OCI-LY1 (cell line): ENCODE data around the gene ACSL6.

Source experiments
- H2AFZ ChIP-seq: fragments of 200-600 bp; sonication (generic), shearing (Covaris generic); 2 replicates; pipeline ENCODE4 v1.6.0; 2014; ENCODE audit warnings: antibody characterized with exemption, mild to moderate bottlenecking, low read length
- H3F3A ChIP-seq: fragments of 200-600 bp; sonication (generic), shearing (Covaris generic); 2 replicates; pipeline ENCODE4 v1.6.0; 2014; ENCODE audit warnings: mild to moderate bottlenecking, antibody characterized with exemption, low read length, moderate library complexity; ENCODE audit not compliant: insufficient read depth
- H3K27ac ChIP-seq: fragments of 200-600 bp; sonication (generic); 2 replicates; pipeline ENCODE4 v1.5.1; 2014; ENCODE audit warnings: low read length, mixed run types, mild to moderate bottlenecking, low read depth; ENCODE audit not compliant: poor library complexity, severe bottlenecking
- H3K27me3 ChIP-seq: fragments of 200-600 bp; sonication (generic); 2 replicates; pipeline ENCODE4 v1.6.0; 2014; ENCODE audit warnings: antibody characterized with exemption, mild to moderate bottlenecking, low read length, moderate library complexity; ENCODE audit not compliant: insufficient read depth
- H3K36me3 ChIP-seq: fragments of 200-600 bp; sonication (generic); 2 replicates; pipeline ENCODE4 v1.6.1; 2014; ENCODE audit warnings: mild to moderate bottlenecking, antibody characterized with exemption, low read length, moderate library complexity, mixed read lengths; ENCODE audit not compliant: insufficient read depth
- H3K4me1 ChIP-seq: fragments of 200-600 bp; sonication (generic); 2 replicates; pipeline ENCODE4 v1.5.1; 2014; ENCODE audit warnings: mild to moderate bottlenecking, low read length, moderate library complexity; ENCODE audit not compliant: insufficient read depth, severe bottlenecking
- H3K4me2 ChIP-seq: fragments of 200-600 bp; sonication (generic), shearing (Covaris generic); 2 replicates; pipeline ENCODE4 v1.6.1; 2014; ENCODE audit warnings: low read length
- H3K4me3 ChIP-seq: fragments of 200-600 bp; sonication (generic); 2 replicates; pipeline ENCODE4 v1.5.1; 2014; ENCODE audit warnings: low read length, low read depth, mild to moderate bottlenecking, mixed read lengths; ENCODE audit not compliant: poor library complexity, severe bottlenecking
- H3K79me2 ChIP-seq: fragments of 200-600 bp; shearing (Covaris generic); 2 replicates; pipeline ENCODE4 v1.6.1; 2016; ENCODE audit warnings: mixed run types, low read length, mixed read lengths; ENCODE audit not compliant: insufficient read depth
- H3K9ac ChIP-seq: fragments of 200-600 bp; sonication (generic), shearing (Covaris generic); 2 replicates; pipeline ENCODE4 v1.6.1; 2014; ENCODE audit warnings: mild to moderate bottlenecking, low read length, mixed read lengths
- H3K9me2 ChIP-seq: fragments of 200-600 bp; sonication (generic), shearing (Covaris generic); 2 replicates; pipeline ENCODE4 v1.6.1; 2014; ENCODE audit warnings: low read depth, mild to moderate bottlenecking, low read length, mixed read lengths
- H3K9me3 ChIP-seq: fragments of 200-600 bp; shearing (Covaris generic); 2 replicates; pipeline ENCODE4 v1.6.1; 2014; ENCODE audit warnings: low read length, mixed read lengths
- H4K20me1 ChIP-seq: fragments of 200-600 bp; sonication (generic), shearing (Covaris generic); 2 replicates; pipeline ENCODE4 v1.6.0; 2016; ENCODE audit warnings: mild to moderate bottlenecking, low read length; ENCODE audit not compliant: insufficient read depth
- CTCF ChIP-seq: fragments of 200-600 bp; sonication (generic), shearing (Covaris generic); IDR thresholded peaks from 2 replicates; pipeline ENCODE4 v1.5.1; 2017; ENCODE audit warnings: mild to moderate bottlenecking, antibody characterized with exemption, low read length, moderate library complexity, mixed read lengths
- EZH2 ChIP-seq: fragments of 200-600 bp; sonication (generic), shearing (Covaris generic); IDR thresholded peaks from 2 replicates; pipeline ENCODE4 v1.8.0; 2017; ENCODE audit warnings: borderline replicate concordance, mixed run types, mild to moderate bottlenecking, antibody characterized with exemption, low read length, moderate library complexity, mixed read lengths

The ACSL6 gene

GRCh38 chr5:131977212-131977604 is 34.2 kb downstream of the ACSL6 start:
- Histone ChIP-seq H3K9me3 (no peaks in the 10 kb centered on the region), H3K9ac (no peak overlapping the region), H3K79me2 (no peaks in the 10 kb centered on the region), H3K4me2 (no peak overlapping the region), H3K9me2 (no peaks in the 10 kb centered on the region), H3K27me3 (no peaks in the 10 kb centered on the region), H3F3A (no peaks in the 10 kb centered on the region), H3K4me3 (no peak overlapping the region), H3K27ac (no peak overlapping the region), H4K20me1 (no peaks in the 10 kb centered on the region), H3K4me1 (no peaks in the 10 kb centered on the region), H3K36me3 (no peaks in the 10 kb centered on the region), H2AFZ (no peak overlapping the region)
- TF ChIP-seq EZH2 (no peak), CTCF (no peak)

GRCh38 chr5:131976414-131977211 is 34.8 kb downstream of the ACSL6 start:
- Histone ChIP-seq H3K4me2 (no peak overlapping the region), H3F3A (no peaks in the 10 kb centered on the region), H3K9me2 (no peaks in the 10 kb centered on the region), H2AFZ (no peak overlapping the region), H3K36me3 (no peaks in the 10 kb centered on the region), H3K27ac (no peak overlapping the region), H3K4me1 (no peaks in the 10 kb centered on the region), H3K79me2 (no peaks in the 10 kb centered on the region), H3K4me3 (no peak overlapping the region), H3K9me3 (no peaks in the 10 kb centered on the region), H3K9ac (no peak overlapping the region), H3K27me3 (no peaks in the 10 kb centered on the region), H4K20me1 (no peaks in the 10 kb centered on the region)
- TF ChIP-seq CTCF (no peak), EZH2 (no peak)

GRCh38 chr5:131974956-131975726 is 36.3 kb downstream of the ACSL6 start:
- no peak for TF ChIP-seq CTCF
- no peak for TF ChIP-seq EZH2
- Histone ChIP-seq H3K27ac (no peak overlapping the region), H3F3A (no peaks in the 10 kb centered on the region), H3K27me3 (no peaks in the 10 kb centered on the region), H3K9me2 (no peaks in the 10 kb centered on the region), H3K4me3 (no peak overlapping the region), H3K79me2 (no peaks in the 10 kb centered on the region), H3K4me1 (no peaks in the 10 kb centered on the region), H3K36me3 (no peaks in the 10 kb centered on the region), H4K20me1 (no peaks in the 10 kb centered on the region), H3K9me3 (no peaks in the 10 kb centered on the region), H3K9ac (no peak overlapping the region), H2AFZ (no peak overlapping the region), H3K4me2 (no peak overlapping the region)
